RKO (cell line): ENCODE data around the gene PGS1.
"Not testable (repeated sequence)": the region's sequence is repeated elsewhere in the genome, so short reads cannot be mapped to it uniquely, and the experiment has no call there.

Source experiments
- DNase-seq: peaks from one replicate; pipeline ENCODE4 v3.0.0-alpha.2; 2016; ENCODE audit warnings: low spot score

PGS1 gene

DNA sequence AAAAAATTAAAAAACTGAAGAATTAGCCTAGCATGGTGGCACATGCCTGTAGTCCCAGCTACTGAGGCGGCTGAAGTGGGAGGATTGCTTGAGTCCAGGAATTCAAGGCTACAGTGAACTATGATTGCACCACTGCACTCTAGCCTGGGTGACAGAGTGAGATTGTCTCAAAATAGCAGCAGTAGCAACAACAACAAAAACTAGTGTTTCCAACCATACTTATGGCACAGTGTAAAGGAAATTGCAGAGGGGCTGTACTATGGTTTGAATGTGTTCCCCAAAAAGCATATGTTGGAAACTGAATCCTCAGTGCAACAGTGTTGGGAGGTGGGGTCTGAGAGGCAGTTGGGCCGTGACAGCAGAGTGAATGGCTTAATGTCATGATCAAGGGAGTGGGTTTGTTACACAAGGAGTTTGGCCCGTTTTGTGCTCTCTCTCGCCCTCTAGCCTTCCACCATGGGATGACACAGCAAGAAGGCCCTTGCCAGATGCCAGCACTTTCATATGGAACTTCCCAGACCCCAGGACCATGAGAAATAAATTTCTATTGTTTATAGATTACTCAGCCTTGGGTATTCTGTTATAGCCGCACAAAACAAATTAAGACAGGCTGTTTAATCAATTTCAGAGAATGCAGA lies 70.0 kb downstream of the PGS1 start:
- no peak for DNase-seq

GRCh38 chr17:78449983-78450595 lies 71.6 kb downstream of the PGS1 start:
- DNase-seq: no peak

DNA sequence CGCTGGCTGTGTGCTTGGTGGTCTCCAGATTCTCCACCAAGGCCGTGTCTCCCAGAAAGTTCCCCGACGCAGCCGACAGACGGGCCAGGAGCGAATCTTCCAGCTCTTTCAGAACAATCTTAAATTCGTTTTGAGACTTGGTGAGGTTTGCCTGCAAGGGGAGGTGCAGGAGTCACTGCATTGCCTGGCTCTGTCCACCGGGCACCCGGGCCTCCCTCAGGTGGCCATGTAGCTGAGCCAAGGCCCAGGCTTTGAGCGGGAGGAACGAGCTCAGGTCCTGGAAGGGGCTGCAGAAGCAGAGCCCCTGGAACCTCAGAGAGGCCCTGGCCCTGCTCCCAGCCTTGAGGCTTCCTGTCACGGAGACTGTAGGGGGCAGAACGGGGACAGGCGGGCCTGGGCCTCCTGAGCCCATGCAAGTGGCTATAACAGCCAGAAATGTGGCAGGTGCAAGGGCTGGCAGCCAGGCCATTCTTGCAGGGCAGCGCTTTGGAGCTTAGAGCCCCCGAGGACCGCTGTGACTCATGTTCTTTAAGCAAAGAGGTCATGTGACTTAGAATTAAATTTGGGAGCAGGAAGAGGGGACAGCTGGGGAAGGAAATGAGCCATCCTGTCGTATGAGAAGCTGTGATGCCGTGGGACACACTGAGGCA lies 72.4 kb downstream of the PGS1 start:
- no peak for DNase-seq

DNA sequence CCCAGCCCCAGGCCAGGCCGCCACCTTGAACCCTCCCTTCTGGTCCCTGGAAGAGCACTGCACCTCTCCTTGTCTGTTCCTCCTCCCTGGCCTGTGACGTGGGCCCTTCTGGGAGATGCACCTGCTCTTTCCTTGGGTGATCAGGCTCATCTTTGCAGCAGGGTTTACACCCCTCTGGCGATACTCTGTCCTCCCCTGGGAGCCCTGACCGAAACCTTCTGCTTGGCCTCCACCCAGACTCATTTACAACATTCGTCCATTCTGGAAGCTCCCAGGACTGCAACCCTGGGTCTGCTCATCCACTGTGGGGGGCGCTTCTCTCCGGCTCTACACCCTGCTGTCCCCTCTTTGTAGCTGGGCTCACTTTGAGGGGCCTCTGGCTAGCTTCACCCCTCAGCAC lies 73.3 kb downstream of the PGS1 start:
- no peak for DNase-seq

- DNase-seq: no peak
Measured at GRCh38 chr17:78454346-78454745, 75.9 kb downstream of the PGS1 start.

- no peak for DNase-seq
Measured at GRCh38 chr17:78458091-78458490, 79.6 kb downstream of the PGS1 start.

- DNase-seq: no peak
Measured at GRCh38 chr17:78458736-78459335, 80.4 kb downstream of the PGS1 start.

DNA sequence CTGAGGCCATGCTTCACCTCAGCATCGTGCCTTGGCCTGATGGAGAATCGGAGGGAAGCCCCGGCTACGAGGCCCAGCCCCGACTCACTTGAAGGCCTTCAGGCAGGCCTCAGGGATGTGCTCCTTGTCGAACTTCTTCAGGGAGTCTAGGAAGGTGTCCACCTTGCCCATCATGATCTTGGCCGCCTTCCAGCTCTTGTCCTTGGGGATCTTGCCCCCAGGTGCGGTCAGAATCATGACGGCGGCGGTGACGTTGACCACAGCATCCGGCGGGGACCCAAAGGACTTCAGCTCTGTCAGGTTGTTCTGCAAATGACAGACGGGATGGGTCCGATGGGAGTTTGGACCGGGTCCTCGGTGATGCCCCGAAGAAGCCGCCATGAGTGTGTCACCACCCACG lies 81.2 kb downstream of the PGS1 start:
- DNase-seq: no peak

- no peak for DNase-seq
Measured at GRCh38 chr17:78460176-78460675, 81.8 kb downstream of the PGS1 start.

GRCh38 chr17:78460951-78461798 lies 82.7 kb downstream of the PGS1 start:
- no peak for DNase-seq

GRCh38 chr17:78461799-78462053 lies 83.3 kb downstream of the PGS1 start:
- DNase-seq: no peak

GRCh38 chr17:78462148-78462547 lies 83.7 kb downstream of the PGS1 start:
- no peak for DNase-seq

DNA sequence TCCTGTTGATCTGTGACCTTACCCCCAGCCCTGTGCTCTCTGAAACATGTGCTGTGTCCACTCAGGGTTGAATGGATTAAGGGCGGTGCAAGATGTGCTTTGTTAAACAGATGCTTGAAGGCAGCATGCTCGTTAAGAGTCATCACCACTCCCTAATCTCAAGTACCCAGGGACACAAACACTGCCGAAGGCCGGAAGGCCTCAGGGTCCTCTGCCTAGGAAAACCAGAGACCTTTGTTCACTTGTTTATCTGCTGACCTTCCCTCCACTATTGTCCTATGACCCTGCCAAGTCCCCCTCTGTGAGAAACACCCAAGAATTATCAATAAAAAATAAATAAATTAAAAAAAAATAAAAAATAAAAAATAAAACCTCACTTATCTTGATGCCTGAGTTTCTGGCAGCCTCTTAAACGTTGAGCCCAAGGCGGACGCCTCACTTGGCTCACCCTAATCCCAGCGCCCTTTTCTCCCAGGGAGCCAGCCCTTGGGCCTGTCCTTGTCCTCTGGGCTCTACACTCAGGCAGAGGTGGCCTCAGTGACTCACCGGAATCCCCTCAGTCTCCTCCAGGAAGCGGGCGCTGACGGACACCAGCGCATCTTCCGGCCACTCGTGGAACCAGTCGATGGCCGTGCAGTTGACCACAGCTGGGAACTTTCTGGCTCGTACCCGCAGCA lies 87.8 kb downstream of the PGS1 start:
- DNase-seq: not testable (repeated sequence)

DNA sequence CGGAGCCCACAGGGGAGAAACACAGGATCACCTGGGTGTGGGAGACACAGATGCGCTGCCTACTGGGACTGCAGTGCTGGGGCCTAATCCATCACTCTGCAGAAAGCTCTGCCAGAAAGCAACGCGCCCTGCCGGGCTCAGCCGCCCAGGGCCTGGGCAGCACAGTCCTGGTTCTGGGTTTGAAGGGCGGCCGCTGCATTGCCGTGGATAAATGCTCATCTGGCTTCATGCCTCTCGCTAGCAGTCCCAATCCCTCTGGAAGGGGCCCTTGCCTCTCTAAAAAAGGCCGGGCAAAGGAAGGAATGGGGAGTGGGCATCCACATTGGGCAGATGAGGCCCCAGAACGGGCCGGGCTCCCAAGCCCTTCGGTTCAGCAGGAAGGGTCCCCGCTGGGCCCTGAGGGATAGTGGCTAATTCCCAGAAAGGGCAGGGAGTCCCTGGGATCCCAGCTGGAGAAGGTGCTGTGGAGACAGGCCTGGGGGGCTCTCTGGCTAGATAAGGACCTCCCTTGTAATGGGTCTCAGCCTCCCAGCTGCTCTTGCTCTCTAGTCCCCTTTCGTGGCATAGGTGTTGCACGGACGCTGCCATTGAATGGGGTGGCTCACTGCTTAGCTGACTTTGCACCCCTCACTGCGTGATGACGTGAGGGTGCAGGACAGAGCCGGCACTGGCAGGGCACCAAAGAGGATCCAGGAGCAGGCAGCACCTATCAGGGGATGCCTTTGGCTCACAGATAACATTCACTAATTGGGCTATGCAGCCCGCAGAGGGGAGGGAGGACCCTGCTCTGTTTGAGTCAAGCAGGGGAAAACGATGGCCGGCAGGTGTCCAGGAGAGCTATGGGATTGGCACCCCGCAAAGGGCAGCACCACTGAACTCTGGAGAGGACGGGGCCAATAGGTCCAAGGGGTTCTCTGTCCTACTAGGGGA lies 88.6 kb downstream of the PGS1 start:
- no peak for DNase-seq

GRCh38 chr17:78468366-78468765 lies 89.9 kb downstream of the PGS1 start:
- DNase-seq: no peak

DNA sequence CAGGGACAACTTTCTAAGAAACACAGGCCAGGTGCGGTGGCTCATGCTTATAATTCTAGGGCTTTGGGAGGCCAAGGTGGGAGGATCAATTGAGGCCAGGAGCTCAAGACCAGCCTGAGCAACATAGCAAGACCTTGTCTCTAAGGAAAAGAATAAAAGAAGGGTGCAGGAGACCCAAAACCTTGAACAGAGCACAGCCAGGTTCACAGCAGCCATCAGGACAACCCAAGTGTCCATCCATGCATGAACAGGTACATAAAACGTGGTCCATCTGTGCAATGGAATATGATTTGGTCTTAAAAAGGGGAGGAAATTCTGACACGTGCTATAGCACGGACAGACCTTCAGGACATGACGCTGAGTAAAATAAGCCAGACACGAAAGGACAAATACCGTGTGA lies 91.0 kb downstream of the PGS1 start:
- DNase-seq: no peak

DNA sequence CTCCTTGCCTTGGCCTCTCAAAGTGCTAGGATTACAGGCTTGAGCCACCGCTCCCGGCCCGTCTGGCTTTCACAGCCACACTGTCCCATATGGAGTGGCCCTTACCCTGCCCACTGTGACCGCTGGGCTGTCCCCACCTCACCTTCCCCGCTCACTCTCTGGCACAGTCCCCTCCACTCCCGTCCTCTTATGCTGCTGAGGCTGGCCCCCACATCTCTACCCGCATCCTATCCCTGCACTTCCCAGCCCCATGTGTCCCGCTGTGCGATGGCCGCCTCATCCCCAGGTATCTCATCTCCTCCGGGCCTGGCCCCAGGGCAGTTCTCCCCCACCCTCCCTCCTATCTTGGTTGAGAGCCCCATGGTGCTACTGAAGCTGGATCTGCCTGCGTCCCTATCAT lies 93.2 kb downstream of the PGS1 start:
- no peak for DNase-seq

DNA sequence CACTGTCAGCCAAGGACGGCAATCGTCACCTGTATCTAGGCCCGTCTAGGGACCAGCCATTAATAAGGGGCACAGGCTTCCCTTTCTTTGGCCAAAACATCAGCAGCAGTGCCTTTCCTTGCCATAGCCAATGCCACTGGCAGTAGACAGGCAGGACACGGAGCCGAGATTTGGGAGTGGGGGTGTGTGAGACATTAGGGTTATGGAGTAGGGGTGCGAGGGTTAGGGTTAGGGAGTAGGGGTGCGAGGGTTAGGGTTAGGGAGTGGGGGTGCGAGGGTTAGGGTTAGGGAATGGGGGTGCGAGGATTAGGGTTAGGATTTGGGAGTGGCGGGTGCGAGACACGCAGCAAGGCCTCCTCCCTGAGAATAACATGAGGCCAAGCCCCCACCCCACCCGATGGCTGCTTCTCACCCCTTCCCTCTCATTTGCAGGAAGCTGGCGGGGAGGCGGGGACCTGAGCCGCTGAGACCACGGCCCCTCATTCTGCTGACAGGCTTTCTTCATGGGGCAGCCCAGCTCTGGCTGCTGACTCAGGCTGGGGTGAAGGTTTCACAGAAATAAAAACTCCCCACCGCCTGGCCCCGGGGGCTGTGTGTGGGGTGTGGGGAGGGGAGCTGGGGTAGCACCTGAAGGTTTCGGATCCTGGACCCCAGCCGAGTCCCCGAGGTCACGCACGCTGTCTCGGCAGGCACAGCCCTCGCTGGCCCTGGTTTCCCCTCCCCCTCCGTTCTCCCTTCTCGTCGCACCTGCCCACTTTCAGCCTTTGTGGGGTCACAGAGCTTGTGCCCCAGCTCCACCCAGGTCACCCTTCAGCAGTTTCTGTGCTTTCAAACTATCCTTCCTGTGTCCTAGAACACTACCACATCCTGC lies 93.8 kb downstream of the PGS1 start:
- no peak for DNase-seq

- DNase-seq: no peak
Measured at GRCh38 chr17:78473951-78474613, 95.6 kb downstream of the PGS1 start.
